H1 (cell line): Measurements from ENCODE around the gene LPP. TPM values are rescaled to one million over a fixed set of nuclear protein-coding genes. Genes with fewer than 3 reads are reported as not detected.

Experiments used
- CTCF ChIA-PET: fragments of 300-600 bp; sonication (Branson Sonifier 250); formaldehyde crosslinking; loops from one replicate; lab custom pipeline; 2021; ENCODE audit not compliant: partially characterized antibody; lab: Charles Lee
- POLR2A ChIA-PET: fragments of 300-600 bp; sonication (Branson Sonifier 250); formaldehyde crosslinking; loops from one replicate; lab custom pipeline; 2021; ENCODE audit warnings: inconsistent platforms; ENCODE audit not compliant: partially characterized antibody; lab: Charles Lee
- DNase-seq, 2 experiments: peaks; one replicate each; pipeline versions ENCODE4 v3.0.0 to v3.0.0-alpha.2; 2010 to 2022; ENCODE audit warnings: low spot score in 2 of 2, low read depth in 1 of 2, mixed read lengths in 1 of 2
- FAIRE-seq: peaks from 2 replicates; lab custom pipeline; 2011; peaks lifted over from hg19 to GRCh38; lab: Jason Lieb, UNC
- H2AFZ ChIP-seq: 2 replicates; pipeline ENCODE4 v1.8.1; 2012; ENCODE audit warnings: low read length, inconsistent platforms
- H2AK5ac ChIP-seq: 2 replicates; pipeline ENCODE4 v1.6.1; 2013; ENCODE audit warnings: low read depth, low read length
- H2BK120ac ChIP-seq: replicated peaks from 2 replicates; pipeline ENCODE3; 2013; ENCODE audit warnings: low read depth, low read length, inconsistent platforms
- H2BK12ac ChIP-seq: 2 replicates; pipeline ENCODE4 v1.6.1; 2013; ENCODE audit warnings: low read depth, low read length
- H2BK15ac ChIP-seq: 2 replicates; pipeline ENCODE4 v1.6.1; 2013; ENCODE audit warnings: low read length
- H2BK20ac ChIP-seq: 2 replicates; pipeline ENCODE4 v1.6.1; 2013; ENCODE audit warnings: low read length
- H2BK5ac ChIP-seq: 2 replicates; pipeline ENCODE4 v1.6.1; 2013; ENCODE audit warnings: low read depth, low read length
- H3K14ac ChIP-seq: 2 replicates; pipeline ENCODE4 v1.6.1; 2013; ENCODE audit warnings: inconsistent platforms; ENCODE audit not compliant: insufficient read length
- H3K18ac ChIP-seq: 2 replicates; pipeline ENCODE4 v1.6.1; 2013; ENCODE audit warnings: low read length; ENCODE audit errors: extremely low read depth
- H3K23ac ChIP-seq: 2 replicates; pipeline ENCODE4 v1.6.1; 2013; ENCODE audit warnings: inconsistent platforms; ENCODE audit not compliant: insufficient read length
- H3K23me2 ChIP-seq: 2 replicates; pipeline ENCODE4 v1.6.1; 2013; ENCODE audit warnings: low read depth, low read length
- H3K27ac ChIP-seq: 2 replicates; pipeline ENCODE4 v1.6.1; 2011; ENCODE audit warnings: low read depth, low read length, inconsistent platforms
- H3K27me3 ChIP-seq, 4 experiments: replicated peaks in 1 of 4; 1 replicate in 1 of 4; 2 replicates in 3 of 4; pipeline versions ENCODE4 v1.6.1 to v1.8.1; 2011 to 2013; ENCODE audit warnings: low read length in 3 of 4, mild to moderate bottlenecking in 3 of 4, inconsistent platforms in 2 of 4, mixed read lengths in 2 of 4, moderate library complexity in 1 of 4; ENCODE audit not compliant: control insufficient read depth in 3 of 4, insufficient read depth in 3 of 4; ENCODE audit errors: extremely low read depth in 1 of 4
- H3K36me3 ChIP-seq, 4 experiments: 2 replicates each; pipeline versions ENCODE4 v1.6.1 to v1.8.1; 2011 to 2013; ENCODE audit warnings: mild to moderate bottlenecking in 4 of 4, low read length in 3 of 4, moderate library complexity in 2 of 4, control low read depth in 1 of 4, inconsistent platforms in 1 of 4; ENCODE audit not compliant: insufficient read depth in 4 of 4, control insufficient read depth in 2 of 4
- H3K4ac ChIP-seq: replicated peaks from 2 replicates; pipeline ENCODE3; 2013; ENCODE audit warnings: low read length, low read depth, mixed read lengths, inconsistent platforms; ENCODE audit not compliant: insufficient read length
- H3K4me1 ChIP-seq, 4 experiments: replicated peaks in 1 of 4; 1 replicate in 1 of 4; 2 replicates in 3 of 4; pipeline versions ENCODE4 v1.6.1 to v1.8.1; 2011 to 2013; ENCODE audit warnings: low read length in 3 of 4, inconsistent platforms in 2 of 4, mixed read lengths in 1 of 4; ENCODE audit not compliant: insufficient read depth in 4 of 4, control insufficient read depth in 3 of 4
- H3K4me2 ChIP-seq, 2 experiments: 2 replicates each; pipeline versions ENCODE4 v1.6.1 to v1.8.1; 2011 to 2013; ENCODE audit warnings: low read depth in 2 of 2, low read length in 2 of 2, control low read depth in 1 of 2, inconsistent platforms in 1 of 2, mild to moderate bottlenecking in 1 of 2; ENCODE audit not compliant: insufficient read depth in 1 of 2
- H3K4me3 ChIP-seq, 4 experiments: fragments of 200-600, 300-600 bp in 1 of 4; sonication (generic), shearing (Covaris generic), sonication (Bioruptor Twin) in 1 of 4; 2 replicates each; pipeline versions ENCODE4 v1.5.1 to v1.8.1; 2011 to 2016; ENCODE audit warnings: low read length in 4 of 4, low read depth in 3 of 4, control low read depth in 2 of 4, inconsistent platforms in 2 of 4, mild to moderate bottlenecking in 2 of 4, mixed read lengths in 1 of 4, moderate library complexity in 1 of 4; ENCODE audit not compliant: insufficient read depth in 2 of 4; ENCODE audit errors: extremely low read depth in 1 of 4
- H3K56ac ChIP-seq: replicated peaks from 2 replicates; pipeline ENCODE3; 2013; ENCODE audit warnings: low read depth, mild to moderate bottlenecking, mixed read lengths, low read length, inconsistent platforms; ENCODE audit not compliant: insufficient read length
- H3K79me1 ChIP-seq: 2 replicates; pipeline ENCODE4 v1.6.1; 2013; ENCODE audit warnings: low read depth, low read length, control low read depth
- H3K79me2 ChIP-seq, 2 experiments: 2 replicates each; pipeline versions ENCODE4 v1.6.1 to v1.8.1; 2012 to 2013; ENCODE audit warnings: low read length in 2 of 2, mild to moderate bottlenecking in 2 of 2, inconsistent platforms in 1 of 2; ENCODE audit not compliant: insufficient read depth in 2 of 2, control insufficient read depth in 1 of 2
- H3K9ac ChIP-seq, 4 experiments: replicated peaks in 1 of 4; 1 replicate in 1 of 4; 2 replicates in 3 of 4; pipeline versions ENCODE4 v1.6.1 to v1.8.1; 2011 to 2013; ENCODE audit warnings: low read depth in 3 of 4, low read length in 3 of 4, control low read depth in 2 of 4, mild to moderate bottlenecking in 2 of 4, moderate library complexity in 2 of 4, inconsistent platforms in 1 of 4; ENCODE audit errors: extremely low read depth in 1 of 4
- H3K9me3 ChIP-seq, 2 experiments: 2 replicates each; pipeline versions ENCODE4 v1.6.1 to v1.8.1; 2012 to 2013; ENCODE audit warnings: mild to moderate bottlenecking in 2 of 2, moderate library complexity in 2 of 2, control low read depth in 1 of 2, inconsistent platforms in 1 of 2, low read depth in 1 of 2, low read length in 1 of 2, mixed read lengths in 1 of 2; ENCODE audit not compliant: insufficient read depth in 2 of 2
- H4K20me1 ChIP-seq, 2 experiments: replicated peaks in 1 of 2; 2 replicates each; pipeline versions ENCODE3 to v1.8.1; 2011 to 2013; ENCODE audit warnings: inconsistent platforms in 2 of 2, low read length in 2 of 2, mild to moderate bottlenecking in 1 of 2; ENCODE audit not compliant: insufficient read depth in 2 of 2, control insufficient read depth in 1 of 2
- H4K5ac ChIP-seq: 2 replicates; pipeline ENCODE4 v1.6.1; 2013; ENCODE audit warnings: low read length, low read depth, mixed read lengths, inconsistent platforms; ENCODE audit not compliant: insufficient read length
- H4K8ac ChIP-seq: 2 replicates; pipeline ENCODE4 v1.8.0; 2013; ENCODE audit warnings: mild to moderate bottlenecking, moderate library complexity, low read length, inconsistent platforms; ENCODE audit not compliant: insufficient read depth; ENCODE audit errors: extremely low read depth
- H4K91ac ChIP-seq: replicated peaks from 2 replicates; pipeline ENCODE3; 2013; ENCODE audit warnings: low read length, mixed read lengths, inconsistent platforms; ENCODE audit not compliant: insufficient read length
- BACH1 ChIP-seq: IDR thresholded peaks from 2 replicates; pipeline ENCODE4 v1.6.1; 2012; ENCODE audit warnings: low read length, improper control_type of control experiment
- CTBP2 ChIP-seq: IDR thresholded peaks from 2 replicates; pipeline ENCODE4 v1.7.0; 2011; ENCODE audit warnings: borderline replicate concordance, mild to moderate bottlenecking, moderate library complexity, mixed read lengths, low read length; ENCODE audit not compliant: insufficient read depth, insufficient read length
- EGR1 ChIP-seq: IDR thresholded peaks from 2 replicates; pipeline ENCODE4 v1.6.1; 2011; ENCODE audit warnings: low read depth, low read length, borderline replicate concordance
- FOSL1 ChIP-seq: IDR thresholded peaks from 2 replicates; pipeline ENCODE4 v1.6.1; 2011; ENCODE audit warnings: mild to moderate bottlenecking, low read depth, low read length, moderate library complexity; ENCODE audit not compliant: insufficient read depth
- GABPA ChIP-seq: IDR thresholded peaks from 2 replicates; pipeline ENCODE4 v1.6.1; 2011; ENCODE audit warnings: mild to moderate bottlenecking, low read length, moderate library complexity, borderline replicate concordance; ENCODE audit not compliant: insufficient read depth
- POLR2A ChIP-seq, 2 experiments: IDR thresholded peaks; 1 replicate in 1 of 2; 2 replicates in 1 of 2; pipeline ENCODE4 v1.6.1; 2011; ENCODE audit warnings: low read depth in 2 of 2, low read length in 2 of 2, mild to moderate bottlenecking in 2 of 2; ENCODE audit errors: control extremely low read depth in 1 of 2
- SAP30 ChIP-seq: fragments of 300-600 bp; sonication (generic); IDR thresholded peaks from 2 replicates; pipeline ENCODE4 v1.7.1; 2012; ENCODE audit warnings: low read length, moderate library complexity, mild to moderate bottlenecking, inconsistent platforms; ENCODE audit not compliant: insufficient read depth, insufficient replicate concordance
- SP4 ChIP-seq: IDR thresholded peaks from 2 replicates; pipeline ENCODE4 v1.6.1; 2012; ENCODE audit warnings: low read length, inconsistent platforms
- TAF7 ChIP-seq: optimal IDR thresholded peaks from 2 replicates; pipeline ENCODE3; 2011; ENCODE audit warnings: low read depth, mild to moderate bottlenecking, inconsistent platforms, low read length, moderate library complexity, borderline replicate concordance
- ZNF274 ChIP-seq: IDR thresholded peaks from 2 replicates; pipeline ENCODE4 v1.7.0; 2012; ENCODE audit warnings: low read length, borderline replicate concordance; ENCODE audit errors: extremely low read depth
- WGBS, 2 experiments: shearing (Covaris generic) in 1 of 2; methylation state at CpG; one replicate each; pipeline versions ENCODE4 v1.1.6 to v1.1.7; 2013 to 2015; ENCODE audit warnings: low lambda C conversion rate in 2 of 2, mixed read lengths in 2 of 2, inconsistent platforms in 1 of 2, low coverage in 1 of 2, missing lambda C conversion rate in 1 of 2; ENCODE audit not compliant: insufficient replicate concordance in 2 of 2, insufficient coverage in 1 of 2, insufficient read length in 1 of 2; ENCODE audit errors: extremely low coverage in 1 of 2, missing lambda C conversion rate in 1 of 2; 5-methylcytosine and 5-hydroxymethylcytosine counted together
- polyA plus RNA-seq, 7 experiments: library from polyadenylated mRNA; depleted of rRNA in 3 of 7; stranded (reverse) in 5 of 7; unstranded in 2 of 7; fragments of >200 nt in 5 of 7; fragments of 200-250 nt in 2 of 7; gene quantifications; 1 replicate in 5 of 7; 2 replicates in 1 of 7; 4 replicates in 1 of 7; pipeline versions ENCODE4 v1.2.1 to v1.2.3, GENCODE V29; 2011 to 2013; ENCODE audit warnings: missing spikeins in 2 of 7, mixed read lengths in 2 of 7
- total RNA-seq: library from RNA; stranded (reverse); fragmentation: NEBNext Ultra II Directional; extraction: Animal tissue kit (Norgen Biotek cat#: 25700); gene quantifications from 2 replicates; pipeline ENCODE4 v1.2.1, GENCODE V29; 2021
- TF ChIP-seq, protein P1 (sequence below): IDR thresholded peaks from 2 replicates; pipeline ENCODE4 v1.6.1; 2011; ENCODE audit warnings: low read depth, mild to moderate bottlenecking, low read length; ENCODE audit not compliant: insufficient read depth
- TF ChIP-seq, protein P2 (sequence below): IDR thresholded peaks from 2 replicates; pipeline ENCODE4 v1.6.1; 2011; ENCODE audit warnings: low read length, improper control_type of control experiment

Gene LPP
- total and polyA plus RNA-seq, 2 of the 8 experiments (the other 6 are each of a cell fraction or from before 2014, with no cell fraction given), result 10.0 to 53.3 TPM

DNA sequence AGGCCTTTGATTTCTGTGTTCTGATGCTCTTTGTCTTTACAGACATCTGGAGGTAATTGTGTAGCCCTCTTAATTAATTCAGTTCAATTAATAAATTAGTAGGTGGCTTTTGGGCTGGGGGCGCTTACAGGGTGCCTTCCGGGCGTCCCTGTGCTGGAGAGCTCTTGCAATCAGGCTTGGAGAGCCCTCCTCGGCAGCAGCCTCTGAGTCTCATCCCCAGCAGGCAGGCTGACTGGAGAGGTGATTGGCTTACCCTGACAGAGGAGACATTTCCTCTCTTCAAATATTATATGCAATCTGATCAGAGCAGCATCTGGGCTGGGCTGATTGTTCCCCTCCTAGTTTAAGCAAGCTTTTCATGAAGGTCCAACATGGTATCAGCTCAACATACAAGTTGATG is 250.7 kb downstream of the LPP start:
- no peak overlapping the region for H4K91ac ChIP-seq
- H3K79me2 ChIP-seq, result no peaks in the 10 kb centered on the region
- no peak overlapping the region for H2BK120ac ChIP-seq
- FAIRE-seq (no peak), DNase-seq (no peak)
- no peak overlapping the region for H2BK20ac ChIP-seq
- H3K9me3 ChIP-seq, result no peaks in the 10 kb centered on the region
- no peaks in the 10 kb centered on the region for H3K23me2 ChIP-seq
- no peak overlapping the region for H3K27ac ChIP-seq
- H2AK5ac ChIP-seq, result no peak overlapping the region
- H3K4me1 ChIP-seq, result no peaks in the 10 kb centered on the region
- H3K4me2 ChIP-seq, result no peak overlapping the region
- no peak overlapping the region for H4K5ac ChIP-seq
- H3K9ac ChIP-seq, result no peak overlapping the region
- CTCF ChIA-PET, result interaction anchor here (0.8 to 2.8 kb wide), 3 partner anchors 14 to 664 kb away, joined by 3 to 9 read pairs (median 3); no protein-coding TSS in a partner anchor
- no peak overlapping the region for H3K14ac ChIP-seq
- H4K20me1 ChIP-seq, result peaks cover 0 to 2% of the 10 kb centered on the region in 2 experiments
- H3K23ac ChIP-seq, result no peak overlapping the region
- H2AFZ ChIP-seq, result no peak overlapping the region
- no peak overlapping the region for H3K18ac ChIP-seq
- no peak overlapping the region for H3K4me3 ChIP-seq
- H2BK12ac ChIP-seq, result no peak overlapping the region
- H3K79me1 ChIP-seq, result no peaks in the 10 kb centered on the region
- no peak overlapping the region for H3K4ac ChIP-seq
- WGBS, 2 experiments, result 90% methylated on average over 4 of the region's 4 CpGs; no CpG with 5 or more reads in 1 of the 2 experiments
- H2BK15ac ChIP-seq, result no peak overlapping the region
- no peaks in the 10 kb centered on the region for H3K27me3 ChIP-seq
- H3K36me3 ChIP-seq, result no peaks in the 10 kb centered on the region
- POLR2A ChIA-PET, result interaction anchor here (0.7 kb wide), 1 partner anchor 13 kb away, joined by 3 read pairs; no protein-coding TSS in a partner anchor
- no peak overlapping the region for H2BK5ac ChIP-seq
- H3K56ac ChIP-seq, result no peak overlapping the region
- no peak overlapping the region for H4K8ac ChIP-seq
- TF ChIP-seq CTBP2 (no peak), BACH1 (no peak), FOSL1 (no peak), SAP30 (no peak), POLR2A (IDR thresholded peaks at IDR 0.05; ENCODE audit: control extremely low read depth in 1 of 2, low read depth in 2 of 2, low read length in 2 of 2) (no peak), EGR1 (no peak), TAF7 (no peak), ZNF274 (no peak), GABPA (no peak), SP4 (no peak)
- TF ChIP-seq, protein P1, sequence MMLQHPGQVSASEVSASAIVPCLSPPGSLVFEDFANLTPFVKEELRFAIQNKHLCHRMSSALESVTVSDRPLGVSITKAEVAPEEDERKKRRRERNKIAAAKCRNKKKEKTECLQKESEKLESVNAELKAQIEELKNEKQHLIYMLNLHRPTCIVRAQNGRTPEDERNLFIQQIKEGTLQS, result no peak
- TF ChIP-seq, protein P2, sequence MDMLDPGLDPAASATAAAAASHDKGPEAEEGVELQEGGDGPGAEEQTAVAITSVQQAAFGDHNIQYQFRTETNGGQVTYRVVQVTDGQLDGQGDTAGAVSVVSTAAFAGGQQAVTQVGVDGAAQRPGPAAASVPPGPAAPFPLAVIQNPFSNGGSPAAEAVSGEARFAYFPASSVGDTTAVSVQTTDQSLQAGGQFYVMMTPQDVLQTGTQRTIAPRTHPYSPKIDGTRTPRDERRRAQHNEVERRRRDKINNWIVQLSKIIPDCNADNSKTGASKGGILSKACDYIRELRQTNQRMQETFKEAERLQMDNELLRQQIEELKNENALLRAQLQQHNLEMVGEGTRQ, result no peak
